ENCODE results near the gene TRIM40.

TRIM40 gene

GRCh38 chr6:30150671-30151395 lies 14.9 kb downstream of the TRIM40 start:
- DNase-seq, result no peak

- peak; percentile 84 for DNase-seq
Measured at GRCh38 chr6:30151580-30151979, 15.6 kb downstream of the TRIM40 start.

- DNase-seq, result peak; percentile 71
Measured at GRCh38 chr6:30152016-30152673, 16.2 kb downstream of the TRIM40 start.

- no peak for DNase-seq
Measured at GRCh38 chr6:30152910-30153610, 17.1 kb downstream of the TRIM40 start.

- DNase-seq, result no peak
Measured at GRCh38 chr6:30154061-30154460, 18.1 kb downstream of the TRIM40 start.

- no peak for DNase-seq
Measured at GRCh38 chr6:30154709-30155519, 19.0 kb downstream of the TRIM40 start.

- no peak for DNase-seq
Measured at GRCh38 chr6:30155520-30156261, 19.8 kb downstream of the TRIM40 start.

GRCh38 chr6:30156262-30156599 lies 20.3 kb downstream of the TRIM40 start:
- peak; percentile 44 for DNase-seq

GRCh38 chr6:30156774-30157173 lies 20.8 kb downstream of the TRIM40 start:
- DNase-seq, result no peak

GRCh38 chr6:30157581-30157980 lies 21.6 kb downstream of the TRIM40 start:
- no peak for DNase-seq

- DNase-seq, result no peak
Measured at GRCh38 chr6:30157999-30158398, 22.1 kb downstream of the TRIM40 start.

- no peak for DNase-seq
Measured at GRCh38 chr6:30158475-30159040, 22.6 kb downstream of the TRIM40 start.

- DNase-seq, result no peak
Measured at GRCh38 chr6:30160008-30160784, 24.3 kb downstream of the TRIM40 start.

- DNase-seq, result peak; percentile 95
Measured at GRCh38 chr6:30160785-30161531, 25.0 kb downstream of the TRIM40 start, which contains the start of gene TRIM10. TRIM10 (minus strand) TSS chr6:30161211; CDS start chr6:30160858, 353 bp downstream.

- DNase-seq, result no peak
Measured at GRCh38 chr6:30162265-30163089, 26.5 kb downstream of the TRIM40 start.

GRCh38 chr6:30163090-30163917 lies 27.4 kb downstream of the TRIM40 start, which contains the start of gene TRIM15:
TRIM15 (plus strand) TSS chr6:30163546; CDS start chr6:30163685, 139 bp downstream.
- no peak for DNase-seq

GRCh38 chr6:30163918-30164654 lies 28.1 kb downstream of the TRIM40 start:
- DNase-seq, result no peak

- DNase-seq, result no peak
Measured at GRCh38 chr6:30164714-30165113, 28.8 kb downstream of the TRIM40 start.
